GM18517 (cell line): ENCODE measurements around the gene UBE2F.
A peak's percentile ranks its signal among the peaks of the same experiment; 100 is the strongest.
"Not testable (repeated sequence)": the region's sequence is repeated elsewhere in the genome, so short reads cannot be mapped to it uniquely, and the experiment has no call there.

Experiments used
- ATAC-seq: cut with Tn5 transposase; IDR thresholded peaks from one replicate; pipeline ENCODE4 v1.9.1; 2021; ENCODE audit warnings: mild to moderate bottlenecking, moderate library complexity; ENCODE audit not compliant: unreplicated experiment

Gene UBE2F

DNA sequence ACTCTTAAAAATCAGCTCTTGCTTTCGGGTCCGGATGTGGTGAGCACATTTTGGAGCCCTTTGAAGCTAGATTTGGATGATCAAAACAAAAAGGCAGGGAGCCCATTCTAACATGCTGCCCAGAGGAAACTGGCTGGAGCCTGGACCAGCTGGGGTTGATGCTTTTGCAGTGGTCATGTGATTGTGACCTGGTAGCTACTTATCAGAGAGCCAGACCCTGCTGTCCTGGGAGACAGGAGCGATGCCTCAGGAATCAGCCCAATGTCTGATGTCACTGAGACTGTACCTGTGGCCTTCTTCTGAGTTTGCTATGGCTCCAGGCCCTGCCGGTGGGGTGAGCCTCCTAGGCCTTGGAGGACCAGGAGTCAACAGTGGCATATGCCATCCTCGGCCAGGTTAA lies 75.3 kb downstream of the UBE2F start:
- no peak for ATAC-seq

DNA sequence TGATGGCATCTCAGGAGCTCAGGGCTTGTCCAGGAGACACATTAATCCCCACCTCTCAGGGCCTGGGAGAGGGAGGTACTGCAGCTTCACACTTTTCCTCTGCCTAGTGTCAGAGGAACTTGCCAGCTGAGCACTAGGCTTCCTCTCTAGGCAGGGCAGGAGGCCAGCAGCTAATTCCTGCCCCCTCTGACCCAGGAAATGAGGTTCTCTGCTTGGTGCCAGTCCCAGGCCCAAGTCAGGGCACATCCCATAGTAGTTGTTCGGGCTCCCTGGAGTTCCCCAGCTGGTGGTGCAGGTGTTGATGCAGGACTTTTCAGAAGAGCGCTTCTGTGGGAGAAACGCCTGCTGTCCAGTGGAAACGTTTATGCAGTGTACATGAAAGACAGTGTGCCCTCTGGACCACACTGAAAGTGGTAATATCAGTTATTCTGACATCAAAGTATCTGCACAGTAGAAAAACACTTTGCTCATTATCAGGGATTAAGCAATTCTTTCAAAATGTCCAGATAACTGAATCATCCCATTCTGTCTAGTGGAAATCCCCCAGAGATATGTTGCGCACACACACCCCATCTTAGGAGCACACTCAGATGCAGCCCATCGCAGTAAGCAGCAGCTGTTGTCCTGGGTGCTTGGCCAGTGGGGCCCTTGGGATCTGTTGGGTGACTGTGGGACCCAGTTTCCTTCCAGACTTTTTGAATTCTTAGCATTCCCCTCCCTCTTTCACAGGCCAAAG lies 76.2 kb downstream of the UBE2F start:
- ATAC-seq = no peak

- no peak for ATAC-seq
Observed at GRCh38 chr2:238043851-238044250, 77.0 kb downstream of the UBE2F start.

- no peak for ATAC-seq
Observed at GRCh38 chr2:238045575-238045974, 78.8 kb downstream of the UBE2F start.

DNA sequence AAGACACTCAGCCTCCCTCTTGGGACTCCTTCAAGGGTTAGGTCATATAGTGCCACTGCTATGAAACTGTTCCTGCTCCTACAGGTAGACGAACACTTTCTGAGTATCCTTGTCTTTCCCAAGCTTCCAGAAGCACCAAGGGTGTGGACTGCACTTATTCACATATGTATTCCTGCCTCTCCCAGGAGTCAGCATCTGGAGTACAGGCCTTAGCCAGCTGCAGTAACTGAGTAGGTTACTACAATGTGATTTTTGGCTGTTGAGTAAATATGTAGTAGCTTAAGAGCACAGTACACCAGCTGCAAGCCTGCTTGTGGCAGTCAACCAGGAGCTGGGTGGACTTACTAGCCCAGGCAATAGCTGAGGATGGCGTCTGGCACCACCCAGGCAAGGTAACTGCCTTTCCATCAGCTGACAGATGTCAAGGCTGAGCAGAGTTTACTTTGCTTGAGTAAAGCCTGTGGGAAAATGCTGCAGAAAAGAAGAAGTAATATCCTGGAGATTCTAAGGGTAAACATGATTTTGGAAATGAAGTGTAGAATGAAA lies 80.0 kb downstream of the UBE2F start:
- no peak for ATAC-seq

DNA sequence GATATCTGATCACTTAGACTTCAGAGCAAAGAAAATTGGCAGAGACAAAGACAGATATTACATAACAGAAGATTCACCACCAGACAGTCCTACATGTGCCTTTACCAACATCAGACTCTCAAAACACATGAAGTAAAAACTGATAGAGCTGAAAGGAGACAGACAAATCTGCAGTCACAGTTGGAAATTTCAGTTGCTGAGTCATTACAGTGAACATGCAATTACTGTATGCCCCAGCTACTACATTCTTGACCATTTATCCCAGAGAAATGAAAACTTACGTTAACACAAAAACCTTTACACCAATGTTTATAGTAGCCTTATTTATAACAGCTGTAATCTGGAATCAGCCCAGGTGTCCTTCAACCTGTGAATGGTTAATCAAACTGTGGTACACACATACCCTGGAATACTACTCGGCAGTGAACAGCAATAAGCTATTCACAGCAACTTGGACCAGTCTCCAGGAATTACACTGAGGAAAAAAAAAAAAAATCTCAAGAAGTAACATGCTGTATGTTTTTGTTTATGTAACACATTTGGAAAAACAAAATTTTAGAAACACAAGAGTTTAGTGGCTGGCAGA lies 86.5 kb downstream of the UBE2F start:
- no peak for ATAC-seq

DNA sequence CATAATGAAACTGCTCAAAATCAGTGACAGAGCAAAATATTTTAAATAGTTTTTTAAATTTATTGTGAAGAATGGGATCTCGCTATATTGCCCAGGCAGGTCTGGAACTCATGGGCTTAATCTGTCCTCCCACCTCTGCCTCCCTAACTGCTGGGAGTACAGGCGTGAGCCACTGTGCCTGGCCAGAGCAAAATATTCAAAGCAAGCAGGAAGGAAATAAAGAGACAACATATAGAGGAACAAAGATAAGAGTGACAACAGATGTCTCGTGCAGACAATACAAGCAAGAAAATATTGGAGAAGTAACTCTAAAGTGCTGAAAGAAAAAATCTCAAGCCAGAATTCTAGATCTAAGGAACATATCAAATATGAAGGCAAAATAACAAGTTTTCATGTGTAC lies 89.0 kb downstream of the UBE2F start:
- ATAC-seq = no peak

- not testable (repeated sequence) for ATAC-seq
Observed at GRCh38 chr2:238057696-238058575, 91.1 kb downstream of the UBE2F start.

- ATAC-seq = no peak
Observed at GRCh38 chr2:238059505-238059904, 92.7 kb downstream of the UBE2F start.

DNA sequence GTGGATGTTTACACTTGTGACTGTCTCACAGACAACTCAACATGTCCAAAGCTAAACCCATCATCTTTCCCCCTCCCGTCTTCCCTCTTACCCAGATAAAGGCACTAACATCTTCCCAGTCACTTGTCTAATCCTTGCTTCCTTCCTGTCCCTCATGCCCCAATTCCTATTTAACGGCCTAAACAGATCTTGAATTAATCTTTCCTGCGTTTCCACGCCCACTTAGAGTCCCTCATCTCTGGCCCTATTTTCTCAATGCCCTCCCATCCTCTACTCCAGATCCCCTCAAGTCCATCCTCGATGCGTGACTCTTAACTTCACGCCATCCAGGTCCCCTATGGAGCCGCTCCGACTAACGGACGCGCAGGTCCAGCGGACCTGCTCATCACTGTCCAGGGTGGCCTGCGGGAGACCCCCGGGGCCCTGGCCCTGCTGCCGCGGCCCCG lies 93.3 kb downstream of the UBE2F start:
- ATAC-seq = no peak

DNA sequence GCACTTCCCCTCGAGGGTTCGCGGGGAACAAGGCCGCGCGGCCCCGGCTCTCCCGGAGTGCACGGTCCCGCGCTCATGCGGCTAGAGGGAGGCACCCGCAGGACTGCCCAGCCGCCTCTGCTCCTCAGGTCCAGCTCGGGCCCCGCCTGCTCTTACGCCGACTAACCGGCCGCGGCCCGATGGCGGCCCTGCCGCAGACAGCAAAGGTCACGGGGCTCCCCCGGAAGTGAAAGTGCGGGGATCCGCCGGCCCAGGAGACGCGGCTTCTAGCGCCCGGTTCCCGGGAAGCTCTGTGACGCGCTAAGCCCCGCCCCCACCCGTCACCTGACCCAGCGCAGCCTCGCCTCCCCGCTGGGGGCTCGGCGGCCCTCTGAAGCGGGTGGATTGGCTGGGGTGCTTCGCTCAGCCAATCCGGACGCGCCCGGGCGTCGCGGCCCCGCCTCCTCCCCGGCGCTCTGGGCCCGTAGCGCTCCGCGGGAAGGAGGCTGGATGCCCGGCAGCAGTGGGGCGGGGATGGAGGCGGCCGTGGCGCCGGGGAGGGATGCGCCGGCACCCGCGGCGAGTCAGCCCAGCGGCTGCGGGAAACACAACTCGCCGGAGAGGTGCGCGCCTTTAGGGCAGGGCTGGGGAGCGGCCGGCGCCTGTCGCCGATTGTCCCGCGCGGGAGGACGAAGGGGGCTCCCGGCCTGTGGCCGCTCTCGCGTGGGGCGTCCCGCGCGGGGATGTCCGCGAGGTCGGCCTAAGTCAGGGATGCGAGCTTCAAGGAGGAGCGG lies 93.9 kb downstream of the UBE2F start, which contains the start of gene SCLY:
SCLY (plus strand) TSS at position 460 of the 773 bp plus-strand sequence; CDS start at position 514, 54 bp downstream.
- peak; percentile 87 for ATAC-seq

GRCh38 chr2:238061315-238062202 lies 94.7 kb downstream of the UBE2F start:
- ATAC-seq = peak; percentile 17

DNA sequence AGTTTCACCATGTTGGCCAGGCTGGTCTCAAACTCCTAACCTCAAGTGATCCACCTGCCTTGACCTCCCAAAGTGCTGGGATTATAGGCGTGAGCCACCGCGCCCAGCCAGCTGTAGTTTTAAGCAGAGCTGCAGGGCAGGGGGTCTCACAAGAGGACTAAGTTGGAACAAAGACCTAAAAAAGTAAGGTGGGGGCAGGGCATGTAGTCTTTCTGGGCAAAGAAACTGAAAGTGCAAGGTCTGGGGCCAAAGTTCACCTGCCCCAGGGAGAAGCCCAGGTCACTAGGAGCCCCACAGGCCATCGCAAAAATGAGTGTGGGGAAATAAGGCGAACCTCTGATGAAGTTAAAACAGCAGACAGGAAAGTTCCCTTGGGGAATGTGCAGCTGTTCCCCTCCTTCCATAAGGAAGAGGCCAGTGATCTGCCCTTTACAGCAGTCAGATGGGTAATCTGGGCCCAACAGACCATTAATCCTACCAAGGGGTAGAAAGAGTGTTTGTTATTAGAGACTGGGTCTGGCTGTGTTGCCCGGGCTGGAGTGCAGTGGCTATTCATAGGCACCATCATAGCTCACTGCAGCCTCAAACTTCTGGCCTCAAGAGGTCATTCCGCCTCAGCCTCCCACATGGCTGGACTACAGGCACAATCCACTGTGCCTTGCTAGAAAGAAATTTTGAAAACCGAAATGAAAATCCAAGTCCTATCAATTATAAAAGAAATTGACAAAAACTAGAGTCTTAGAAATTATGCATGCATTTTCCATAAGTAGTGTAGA lies 96.8 kb downstream of the UBE2F start:
- no peak for ATAC-seq

DNA sequence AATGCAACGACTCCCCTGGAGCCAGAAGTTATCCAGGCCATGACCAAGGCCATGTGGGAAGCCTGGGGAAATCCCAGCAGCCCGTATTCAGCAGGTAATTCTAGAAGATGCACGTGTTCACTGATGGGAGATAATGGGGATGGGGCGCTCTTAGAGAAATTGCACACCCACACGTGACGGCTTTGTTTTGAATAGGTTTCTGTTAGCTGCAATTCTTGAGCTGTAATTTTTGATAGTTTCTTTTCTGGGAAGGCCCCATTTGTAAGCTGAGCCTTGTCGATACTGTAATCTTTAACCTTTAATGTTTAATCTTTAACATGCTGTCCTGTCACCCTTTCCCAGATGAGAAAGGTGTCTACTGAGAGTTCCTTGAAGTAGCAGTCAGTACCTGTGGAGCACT lies 97.6 kb downstream of the UBE2F start:
- ATAC-seq = no peak

- no peak for ATAC-seq
Observed at GRCh38 chr2:238065071-238065846, 98.4 kb downstream of the UBE2F start.

DNA sequence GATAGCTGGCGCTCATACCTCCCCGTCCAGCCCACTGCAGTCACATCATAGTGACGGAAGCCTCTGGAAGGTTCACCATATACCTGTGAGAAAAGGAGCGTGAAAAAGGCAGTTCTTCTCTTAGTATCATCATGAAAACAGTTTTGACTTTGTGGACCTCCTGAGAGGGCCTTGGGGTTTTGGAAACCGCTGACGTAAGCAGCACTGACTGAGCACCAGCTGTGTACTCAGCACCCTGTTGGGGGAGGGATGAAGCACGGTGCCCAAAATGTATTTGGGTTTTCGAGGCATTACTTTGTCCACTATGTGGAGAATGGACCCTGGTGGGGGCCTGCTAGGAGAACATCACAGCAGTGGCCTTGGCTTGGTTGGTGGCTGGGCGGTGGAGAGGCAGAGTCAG lies 99.4 kb downstream of the UBE2F start:
- ATAC-seq = no peak

- ATAC-seq = not testable (repeated sequence)
Observed at GRCh38 chr2:238066718-238067117, 99.9 kb downstream of the UBE2F start.

GRCh38 chr2:238067939-238068338 lies 101.1 kb downstream of the UBE2F start:
- ATAC-seq = no peak
